ENCODE measurements around the gene HTR1E. TPM values are rescaled to one million over a fixed set of nuclear protein-coding genes. Genes with fewer than 3 reads are reported as not detected.

The HTR1E gene
- total and polyA plus RNA-seq, 10 of the 15 experiments (the other 5 are each of a cell fraction or from before 2014, with no cell fraction given) = not detected

- Histone ChIP-seq H3K9me3 (replicated peaks; ENCODE audit: control insufficient read depth, insufficient read depth, low read length) (no peaks in the 10 kb centered on the region), H3K36me3 (ENCODE audit: control insufficient read depth in 2 of 2, insufficient read depth in 2 of 2, low read length in 1 of 2) (no peaks in the 10 kb centered on the region), H3K4me2 (ENCODE audit: control insufficient read depth, insufficient read depth) (no peak overlapping the region), H3K4me1 (ENCODE audit: control insufficient read depth, insufficient read depth, low read length) (no peaks in the 10 kb centered on the region), H3K4me3 (no peak overlapping the region), H3K27me3 (replicated peaks in 1 of 2; ENCODE audit: control insufficient read depth in 2 of 2, insufficient read depth in 2 of 2, low read length in 1 of 2) (no peaks in the 10 kb centered on the region), H3K79me2 (ENCODE audit: control insufficient read depth, insufficient read depth, low read length) (no peaks in the 10 kb centered on the region), H4K20me1 (ENCODE audit: control insufficient read depth, insufficient read depth) (no peaks in the 10 kb centered on the region), H3K27ac (ENCODE audit: control insufficient read depth, insufficient read depth) (no peak overlapping the region), H3K9ac (ENCODE audit: control insufficient read depth, insufficient read depth, low read length) (no peak overlapping the region), H2AFZ (ENCODE audit: control insufficient read depth, low read depth, low read length) (no peak overlapping the region)
- RAD21 ChIA-PET (ENCODE audit: unreplicated experiment) = no interaction called here
- FAIRE-seq (no peak), ATAC-seq (no peak), DNase-seq (ENCODE audit: low read depth, low spot score) (no peak)
- 0% methylated on average over 3 of the region's 3 CpGs for WGBS (ENCODE audit: insufficient coverage, insufficient replicate concordance, low lambda C conversion rate, missing lambda C conversion rate)
- SMC1A ChIA-PET (ENCODE audit: uncharacterized antibody, unreplicated experiment) = no interaction called here
- CTCF ChIA-PET = no interaction called here
- intact Hi-C loops (cut with micrococcal nuclease; ENCODE audit: unreplicated experiment) = no loop called here
- no peak for TF ChIP-seq ATF3 (IDR thresholded peaks at IDR 0.05; ENCODE audit: borderline replicate concordance, extremely low read depth, low read depth, low read length)
- TF ChIP-seq SMC3 (IDR thresholded peaks at IDR 0.05; ENCODE audit: borderline replicate concordance, low read length) = no peak
- POLR2A ChIA-PET = no interaction called here
- no TSS peak for BruUV-seq (replicated peaks)
- in situ Hi-C loops (cut with MboI) = no loop called here
These were observed 12.4 kb downstream of the HTR1E start for GRCh38 chr6:86949771-86950170.

- ChIA-PET RAD21 (ENCODE audit: unreplicated experiment) (no interaction called here), SMC1A (ENCODE audit: uncharacterized antibody, unreplicated experiment) (no interaction called here), CTCF (no interaction called here), POLR2A (no interaction called here)
- Histone ChIP-seq H3K27me3 (replicated peaks in 1 of 2; ENCODE audit: control insufficient read depth in 2 of 2, insufficient read depth in 2 of 2, low read length in 1 of 2) (no peaks in the 10 kb centered on the region), H3K36me3 (ENCODE audit: control insufficient read depth in 2 of 2, insufficient read depth in 2 of 2, low read length in 1 of 2) (no peaks in the 10 kb centered on the region), H3K9me3 (replicated peaks; ENCODE audit: control insufficient read depth, insufficient read depth, low read length) (no peaks in the 10 kb centered on the region), H2AFZ (ENCODE audit: control insufficient read depth, low read depth, low read length) (no peak overlapping the region), H3K27ac (ENCODE audit: control insufficient read depth, insufficient read depth) (no peak overlapping the region), H3K4me3 (no peak overlapping the region), H3K4me2 (ENCODE audit: control insufficient read depth, insufficient read depth) (no peak overlapping the region), H3K4me1 (ENCODE audit: control insufficient read depth, insufficient read depth, low read length) (no peaks in the 10 kb centered on the region), H3K79me2 (ENCODE audit: control insufficient read depth, insufficient read depth, low read length) (no peaks in the 10 kb centered on the region), H3K9ac (ENCODE audit: control insufficient read depth, insufficient read depth, low read length) (no peak overlapping the region), H4K20me1 (ENCODE audit: control insufficient read depth, insufficient read depth) (no peaks in the 10 kb centered on the region)
- 0% methylated on average over 1 of the region's 1 CpG for WGBS (ENCODE audit: insufficient coverage, insufficient replicate concordance, low lambda C conversion rate, missing lambda C conversion rate)
- ATAC-seq = no peak
- no TSS peak for BruUV-seq (replicated peaks)
- FAIRE-seq = no peak
- intact Hi-C loops (cut with micrococcal nuclease; ENCODE audit: unreplicated experiment) = no loop called here
- DNase-seq (ENCODE audit: low read depth, low spot score) = no peak
- TF ChIP-seq NFYB (IDR thresholded peaks at IDR 0.05; ENCODE audit: insufficient read depth, low read depth, low read length) (no peak), NR2C2 (IDR thresholded peaks at IDR 0.05; ENCODE audit: borderline replicate concordance, control insufficient read depth, insufficient read length, low read depth) (no peak), ASH2L (IDR thresholded peaks at IDR 0.05; ENCODE audit: borderline replicate concordance, low read depth) (no peak), SUZ12 (IDR thresholded peaks at IDR 0.05; ENCODE audit: unreplicated experiment) (no peak)
- in situ Hi-C loops (cut with MboI) = no loop called here
These were observed 15.7 kb downstream of the HTR1E start for GRCh38 chr6:86952991-86953390.

Data from GM12878 (cell line).